H9 (cell line): ENCODE results near the gene SIN3A. TPM values are rescaled to one million over a fixed set of nuclear protein-coding genes. Genes with fewer than 3 reads are reported as not detected.

Experiments used
- DNase-seq: peaks from one replicate; pipeline ENCODE4 v3.0.0-alpha.2; 2017
- H2AFZ ChIP-seq: one replicate; pipeline ENCODE4 v1.6.1; 2013; ENCODE audit warnings: mild to moderate bottlenecking, low read length, control low read depth, moderate library complexity
- H2AK5ac ChIP-seq: 2 replicates; pipeline ENCODE4 v1.6.1; 2013; ENCODE audit warnings: low read length, control low read depth, mixed read lengths; ENCODE audit not compliant: insufficient read length
- H2BK120ac ChIP-seq: one replicate; pipeline ENCODE4 v1.6.1; 2013; ENCODE audit warnings: low read depth, mild to moderate bottlenecking, low read length, control low read depth, inconsistent platforms; ENCODE audit not compliant: poor library complexity, severe bottlenecking
- H2BK12ac ChIP-seq: 2 replicates; pipeline ENCODE4 v1.6.1; 2013; ENCODE audit warnings: low read length, control low read depth, mixed read lengths, low read depth; ENCODE audit not compliant: insufficient read length
- H2BK15ac ChIP-seq: 2 replicates; pipeline ENCODE4 v1.6.1; 2013; ENCODE audit warnings: low read depth, low read length, control low read depth
- H2BK20ac ChIP-seq: one replicate; pipeline ENCODE4 v1.6.1; 2013; ENCODE audit warnings: low read depth, mild to moderate bottlenecking, low read length, control low read depth, inconsistent platforms; ENCODE audit not compliant: poor library complexity, severe bottlenecking
- H2BK5ac ChIP-seq: 2 replicates; pipeline ENCODE4 v1.6.1; 2013; ENCODE audit warnings: low read length, control low read depth, mixed read lengths; ENCODE audit not compliant: insufficient read length
- H3K14ac ChIP-seq: 2 replicates; pipeline ENCODE4 v1.6.1; 2013; ENCODE audit warnings: low read length, control low read depth; ENCODE audit not compliant: insufficient read depth
- H3K18ac ChIP-seq: 2 replicates; pipeline ENCODE4 v1.6.1; 2013; ENCODE audit warnings: low read depth, mild to moderate bottlenecking, mixed read lengths, low read length, control low read depth; ENCODE audit not compliant: insufficient read length
- H3K23ac ChIP-seq: 2 replicates; pipeline ENCODE4 v1.6.1; 2013; ENCODE audit warnings: low read length, control low read depth, mixed read lengths, low read depth; ENCODE audit not compliant: insufficient read length
- H3K23me2 ChIP-seq: 2 replicates; pipeline ENCODE4 v1.6.1; 2013; ENCODE audit warnings: low read depth, mild to moderate bottlenecking, mixed read lengths, low read length, control low read depth; ENCODE audit not compliant: insufficient read length, poor library complexity, severe bottlenecking
- H3K27ac ChIP-seq: 2 replicates; pipeline ENCODE4 v1.5.1; 2013; ENCODE audit warnings: low read length, control low read depth, mixed read lengths, low read depth; ENCODE audit not compliant: insufficient read length
- H3K27me3 ChIP-seq: 2 replicates; pipeline ENCODE4 v1.6.1; 2013; ENCODE audit warnings: low read length, control low read depth, inconsistent platforms; ENCODE audit not compliant: insufficient read depth
- H3K4ac ChIP-seq: 2 replicates; pipeline ENCODE4 v1.6.1; 2013; ENCODE audit warnings: low read depth, mild to moderate bottlenecking, control low read depth, inconsistent platforms, low read length, moderate library complexity
- H3K4me1 ChIP-seq: 2 replicates; pipeline ENCODE4 v1.6.1; 2013; ENCODE audit warnings: low read length, control low read depth, inconsistent platforms; ENCODE audit not compliant: insufficient read depth
- H3K4me2 ChIP-seq: 2 replicates; pipeline ENCODE4 v1.6.1; 2013; ENCODE audit warnings: low read length, control low read depth, mixed read lengths; ENCODE audit not compliant: insufficient read length, insufficient read depth
- H3K56ac ChIP-seq: 2 replicates; pipeline ENCODE4 v1.6.1; 2013; ENCODE audit warnings: low read depth, mild to moderate bottlenecking, mixed read lengths, low read length, control low read depth; ENCODE audit not compliant: insufficient read length
- H3K79me1 ChIP-seq: 2 replicates; pipeline ENCODE4 v1.6.1; 2013; ENCODE audit warnings: low read depth, mild to moderate bottlenecking, moderate library complexity, low read length, control low read depth, inconsistent platforms; ENCODE audit not compliant: insufficient read depth, poor library complexity, severe bottlenecking
- H3K79me2 ChIP-seq: 2 replicates; pipeline ENCODE4 v1.6.1; 2013; ENCODE audit warnings: low read length, control low read depth, inconsistent platforms; ENCODE audit not compliant: insufficient read depth
- H3K9ac ChIP-seq: 2 replicates; pipeline ENCODE4 v1.6.1; 2013; ENCODE audit warnings: low read length, control low read depth, mixed read lengths; ENCODE audit not compliant: insufficient read length; ENCODE audit errors: extremely low read depth
- H3K9me3 ChIP-seq: one replicate; pipeline ENCODE4 v1.6.1; 2013; ENCODE audit warnings: low read depth, low read length, inconsistent platforms; ENCODE audit not compliant: control insufficient read depth
- H3T11ph ChIP-seq: one replicate; pipeline ENCODE4 v1.6.1; 2013; ENCODE audit warnings: mild to moderate bottlenecking, low read length, control low read depth, inconsistent platforms
- H4K20me1 ChIP-seq: one replicate; pipeline ENCODE4 v1.6.1; 2013; ENCODE audit not compliant: control insufficient read depth, insufficient read length, insufficient read depth
- H4K5ac ChIP-seq: 2 replicates; pipeline ENCODE4 v1.6.1; 2013; ENCODE audit warnings: low read depth, mild to moderate bottlenecking, mixed read lengths, low read length, control low read depth; ENCODE audit not compliant: insufficient read length
- H4K8ac ChIP-seq: replicated peaks from 2 replicates; pipeline ENCODE4 v1.6.1; 2013; ENCODE audit warnings: low read length, control low read depth, mixed read lengths, low read depth; ENCODE audit not compliant: insufficient read length
- H4K91ac ChIP-seq: 2 replicates; pipeline ENCODE4 v1.6.1; 2013; ENCODE audit warnings: low read depth, mild to moderate bottlenecking, moderate library complexity, mixed read lengths, low read length, control low read depth; ENCODE audit not compliant: insufficient read length
- H3K27ac Mint-ChIP-seq, 3 experiments: 2 replicates in 2 of 3; 3 replicates in 1 of 3; pipeline ENCODE4 v1.8.0; 2020 to 2021; ENCODE audit warnings: mixed read lengths in 3 of 3, mild to moderate bottlenecking in 1 of 3, moderate library complexity in 1 of 3
- H3K27me3 Mint-ChIP-seq: 2 replicates; pipeline ENCODE4 v1.8.0; 2021; ENCODE audit warnings: low read depth, mild to moderate bottlenecking, moderate library complexity, mixed read lengths
- H3K36me3 Mint-ChIP-seq, 3 experiments: 2 replicates in 2 of 3; 3 replicates in 1 of 3; pipeline ENCODE4 v1.8.0; 2020 to 2021; ENCODE audit warnings: low read depth in 3 of 3, mixed read lengths in 3 of 3; ENCODE audit not compliant: insufficient read depth in 1 of 3
- H3K4me1 Mint-ChIP-seq, 2 experiments: 2 replicates each; pipeline ENCODE4 v1.8.0; 2020; ENCODE audit warnings: mixed read lengths in 2 of 2
- H3K4me3 Mint-ChIP-seq, 2 experiments: 2 replicates in 1 of 2; 3 replicates in 1 of 2; pipeline ENCODE4 v1.8.0; 2020 to 2021; ENCODE audit warnings: mild to moderate bottlenecking in 2 of 2, mixed read lengths in 2 of 2, moderate library complexity in 1 of 2
- H3K9me3 Mint-ChIP-seq, 2 experiments: 2 replicates in 1 of 2; 3 replicates in 1 of 2; pipeline ENCODE4 v1.8.0; 2020; ENCODE audit warnings: mild to moderate bottlenecking in 2 of 2, mixed read lengths in 2 of 2, moderate library complexity in 1 of 2
- WGBS: extraction: QIAGEN DNeasy Blood & Tissue Kit; methylation state at CpG from one replicate; pipeline ENCODE4 v1.1.7; 2013; ENCODE audit warnings: missing lambda C conversion rate, low lambda C conversion rate, mixed read lengths; ENCODE audit not compliant: insufficient read length; ENCODE audit errors: extremely low coverage; 5-methylcytosine and 5-hydroxymethylcytosine counted together
- total RNA-seq: library from RNA; stranded (reverse); gene quantifications from 2 replicates; pipeline ENCODE4 v1.2.1, GENCODE V29; 2021
- TF ChIP-seq, protein P1 (sequence below): fragments of 200-600 bp; sonication (generic); conservative IDR thresholded peaks from 3 replicates; pipeline ENCODE4 v1.8.0; 2021; ENCODE audit warnings: antibody characterized with exemption, mild to moderate bottlenecking

SIN3A gene
- total RNA-seq, 1 experiment from 2014 or later: 102 TPM

DNA sequence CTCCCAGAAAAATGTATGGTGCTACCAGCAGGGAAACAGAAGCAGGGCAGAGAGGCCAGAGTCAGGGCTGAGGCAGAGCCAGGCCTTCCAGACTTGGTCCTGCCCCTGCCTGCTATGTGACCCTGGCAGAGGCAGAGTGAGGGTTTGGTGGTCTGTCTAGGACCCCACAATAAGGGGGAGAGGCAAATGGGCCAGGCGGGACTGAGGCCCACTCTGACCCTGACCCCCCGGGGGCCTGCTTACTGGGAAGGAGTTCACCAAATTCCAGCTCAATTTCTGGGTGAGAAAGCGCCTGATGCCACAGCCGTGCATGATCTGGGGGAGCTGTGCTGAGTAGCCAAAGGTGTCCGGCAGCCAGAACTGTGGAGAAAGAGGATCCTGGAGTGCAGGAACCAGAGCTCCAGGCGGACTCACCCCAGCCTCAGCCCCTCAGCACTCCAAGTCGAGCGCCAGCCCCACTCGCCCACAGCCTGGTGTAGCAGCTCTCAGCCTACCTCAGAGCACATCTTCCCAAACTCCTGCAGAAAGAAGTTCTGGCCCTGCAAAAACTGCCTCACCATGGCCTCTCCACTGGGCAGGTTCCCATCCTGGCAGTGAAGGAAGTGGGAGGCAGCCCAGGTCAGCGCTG lies 90.0 kb downstream of the SIN3A start:
- Histone ChIP-seq H4K5ac (no peak overlapping the region), H4K20me1 (no peaks in the 10 kb centered on the region), H3K23me2 (no peaks in the 10 kb centered on the region), H2BK15ac (no peak overlapping the region), H3K9me3 (no peaks in the 10 kb centered on the region), H3K23ac (no peak overlapping the region), H2BK12ac (no peak overlapping the region), H2BK120ac (no peak overlapping the region), H3K27me3 (no peaks in the 10 kb centered on the region), H3K14ac (no peak overlapping the region), H4K91ac (no peak overlapping the region), H4K8ac (no peak overlapping the region), H2AK5ac (no peak overlapping the region), H2BK5ac (no peak overlapping the region), H3T11ph (no peak overlapping the region), H3K4me1 (no peaks in the 10 kb centered on the region), H3K4me2 (no peak overlapping the region), H2BK20ac (no peak overlapping the region), H3K18ac (no peak overlapping the region), H3K9ac (no peak overlapping the region), H3K4ac (no peak overlapping the region), H2AFZ (no peak overlapping the region), H3K79me2 (no peaks in the 10 kb centered on the region), H3K56ac (no peak overlapping the region), H3K27ac (no peak overlapping the region), H3K79me1 (no peaks in the 10 kb centered on the region)
- WGBS: no CpG with 5 or more reads among the region's 10 CpGs
- TF ChIP-seq, protein P1, sequence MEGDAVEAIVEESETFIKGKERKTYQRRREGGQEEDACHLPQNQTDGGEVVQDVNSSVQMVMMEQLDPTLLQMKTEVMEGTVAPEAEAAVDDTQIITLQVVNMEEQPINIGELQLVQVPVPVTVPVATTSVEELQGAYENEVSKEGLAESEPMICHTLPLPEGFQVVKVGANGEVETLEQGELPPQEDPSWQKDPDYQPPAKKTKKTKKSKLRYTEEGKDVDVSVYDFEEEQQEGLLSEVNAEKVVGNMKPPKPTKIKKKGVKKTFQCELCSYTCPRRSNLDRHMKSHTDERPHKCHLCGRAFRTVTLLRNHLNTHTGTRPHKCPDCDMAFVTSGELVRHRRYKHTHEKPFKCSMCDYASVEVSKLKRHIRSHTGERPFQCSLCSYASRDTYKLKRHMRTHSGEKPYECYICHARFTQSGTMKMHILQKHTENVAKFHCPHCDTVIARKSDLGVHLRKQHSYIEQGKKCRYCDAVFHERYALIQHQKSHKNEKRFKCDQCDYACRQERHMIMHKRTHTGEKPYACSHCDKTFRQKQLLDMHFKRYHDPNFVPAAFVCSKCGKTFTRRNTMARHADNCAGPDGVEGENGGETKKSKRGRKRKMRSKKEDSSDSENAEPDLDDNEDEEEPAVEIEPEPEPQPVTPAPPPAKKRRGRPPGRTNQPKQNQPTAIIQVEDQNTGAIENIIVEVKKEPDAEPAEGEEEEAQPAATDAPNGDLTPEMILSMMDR: no peak
- peaks cover 10 to 44% (median 43%) of the 10 kb centered on the region in 3 experiments; a peak in 6 of 7 replicates for H3K36me3 Mint-ChIP-seq
- H3K27ac Mint-ChIP-seq: no peak overlapping the region
- no peaks in the 10 kb centered on the region; a peak in 1 of 4 replicates for H3K4me1 Mint-ChIP-seq
- no peak for DNase-seq
- H3K27me3 Mint-ChIP-seq: peaks cover 1% of the 10 kb centered on the region; the same call in 1 of the 2 replicates
- no peak overlapping the region; a peak in 1 of 5 replicates for H3K4me3 Mint-ChIP-seq
- H3K9me3 Mint-ChIP-seq: no peaks in the 10 kb centered on the region
